GM21825 (cell line): ENCODE measurements around the gene HLA-DQB1.
A peak's percentile ranks its signal among the peaks of the same experiment; 100 is the strongest.
"Not testable (repeated sequence)": the region's sequence is repeated elsewhere in the genome, so short reads cannot be mapped to it uniquely, and the experiment has no call there.

ENCODE experiments used
- ATAC-seq: cut with Tn5 transposase; IDR thresholded peaks from one replicate; pipeline ENCODE4 v1.9.1; 2021; ENCODE audit warnings: mild to moderate bottlenecking, moderate library complexity; ENCODE audit not compliant: unreplicated experiment

HLA-DQB1 gene

GRCh38 chr6:32666420-32667300 lies at the start of gene HLA-DQB1:
Gene HLA-DQB1, minus strand, starts transcription at chr6:32666657. Its CDS starts 50 bp downstream, at chr6:32666607.
- ATAC-seq: peak; percentile 43

- ATAC-seq: no peak
Measured at GRCh38 chr6:32713241-32713640, 46.8 kb upstream of the HLA-DQB1 start.

GRCh38 chr6:32709625-32710024 lies 43.2 kb upstream of the HLA-DQB1 start:
- ATAC-seq: no peak

GRCh38 chr6:32705164-32705563 lies 38.7 kb upstream of the HLA-DQB1 start:
- ATAC-seq: not testable (repeated sequence)

- no peak for ATAC-seq
Measured at GRCh38 chr6:32703347-32703746, 36.9 kb upstream of the HLA-DQB1 start.

- no peak for ATAC-seq
Measured at GRCh38 chr6:32700391-32701040, 34.1 kb upstream of the HLA-DQB1 start.

GRCh38 chr6:32697031-32697430 lies 30.6 kb upstream of the HLA-DQB1 start:
- no peak for ATAC-seq

GRCh38 chr6:32692019-32692418 lies 25.6 kb upstream of the HLA-DQB1 start:
- no peak for ATAC-seq

GRCh38 chr6:32689531-32690501 lies 23.4 kb upstream of the HLA-DQB1 start:
- ATAC-seq: no peak

GRCh38 chr6:32685603-32686002 lies 19.1 kb upstream of the HLA-DQB1 start:
- ATAC-seq: peak; percentile 81

- no peak for ATAC-seq
Measured at GRCh38 chr6:32684246-32684645, 17.8 kb upstream of the HLA-DQB1 start.

GRCh38 chr6:32680055-32680454 lies 13.6 kb upstream of the HLA-DQB1 start:
- no peak for ATAC-seq

GRCh38 chr6:32679492-32679891 lies 13.0 kb upstream of the HLA-DQB1 start:
- no peak for ATAC-seq

GRCh38 chr6:32674123-32674522 lies 7.7 kb upstream of the HLA-DQB1 start:
- ATAC-seq: not testable (repeated sequence)

GRCh38 chr6:32671908-32672307 lies 5.5 kb upstream of the HLA-DQB1 start:
- not testable (repeated sequence) for ATAC-seq

- ATAC-seq: no peak
Measured at GRCh38 chr6:32669893-32670292, 3.4 kb upstream of the HLA-DQB1 start.

GRCh38 chr6:32669240-32669639 lies 2.8 kb upstream of the HLA-DQB1 start:
- no peak for ATAC-seq

- peak; percentile 62 for ATAC-seq
Measured at GRCh38 chr6:32668226-32668747, 1.8 kb upstream of the HLA-DQB1 start.

- ATAC-seq: no peak
Measured at GRCh38 chr6:32665661-32666060, 796 bp downstream of the HLA-DQB1 start.

- ATAC-seq: peak; percentile 38
Measured at GRCh38 chr6:32664827-32665362, 1.6 kb downstream of the HLA-DQB1 start.
